Measurements from ENCODE around the gene CCNT2. TPM values are rescaled to one million over a fixed set of nuclear protein-coding genes. Genes with fewer than 3 reads are reported as not detected.

The CCNT2 gene
- total and polyA plus RNA-seq, 2 experiments from 2014 or later, result 13.1 to 41.7 TPM

- WGBS (ENCODE audit: low lambda C conversion rate, missing lambda C conversion rate), result 21% methylated on average over 3 of the region's 3 CpGs
- Histone ChIP-seq H3K79me2 (no peaks in the 10 kb centered on the region), H3K4me3 (no peak overlapping the region), H3K9me2 (replicated peaks; ENCODE audit: insufficient read depth) (no peaks in the 10 kb centered on the region), H3K9me3 (ENCODE audit: low read depth) (no peaks in the 10 kb centered on the region), H4K20me1 (ENCODE audit: insufficient read depth, poor library complexity, severe bottlenecking) (no peaks in the 10 kb centered on the region), H3K4me2 (no peak overlapping the region), H3K36me3 (replicated peaks; ENCODE audit: insufficient read depth, low read depth) (no peaks in the 10 kb centered on the region), H3K27me3 (peaks cover 15% of the 10 kb centered on the region), H3K4me1 (ENCODE audit: insufficient read depth) (no peaks in the 10 kb centered on the region), H2AFZ (no peak overlapping the region), H3K27ac (no peak overlapping the region)
- DNase-seq (ENCODE audit: low spot score), result peak; percentile 39
- TF ChIP-seq EZH2 (IDR thresholded peaks at IDR 0.05; ENCODE audit: borderline replicate concordance), result no peak
- TF ChIP-seq, protein P1, sequence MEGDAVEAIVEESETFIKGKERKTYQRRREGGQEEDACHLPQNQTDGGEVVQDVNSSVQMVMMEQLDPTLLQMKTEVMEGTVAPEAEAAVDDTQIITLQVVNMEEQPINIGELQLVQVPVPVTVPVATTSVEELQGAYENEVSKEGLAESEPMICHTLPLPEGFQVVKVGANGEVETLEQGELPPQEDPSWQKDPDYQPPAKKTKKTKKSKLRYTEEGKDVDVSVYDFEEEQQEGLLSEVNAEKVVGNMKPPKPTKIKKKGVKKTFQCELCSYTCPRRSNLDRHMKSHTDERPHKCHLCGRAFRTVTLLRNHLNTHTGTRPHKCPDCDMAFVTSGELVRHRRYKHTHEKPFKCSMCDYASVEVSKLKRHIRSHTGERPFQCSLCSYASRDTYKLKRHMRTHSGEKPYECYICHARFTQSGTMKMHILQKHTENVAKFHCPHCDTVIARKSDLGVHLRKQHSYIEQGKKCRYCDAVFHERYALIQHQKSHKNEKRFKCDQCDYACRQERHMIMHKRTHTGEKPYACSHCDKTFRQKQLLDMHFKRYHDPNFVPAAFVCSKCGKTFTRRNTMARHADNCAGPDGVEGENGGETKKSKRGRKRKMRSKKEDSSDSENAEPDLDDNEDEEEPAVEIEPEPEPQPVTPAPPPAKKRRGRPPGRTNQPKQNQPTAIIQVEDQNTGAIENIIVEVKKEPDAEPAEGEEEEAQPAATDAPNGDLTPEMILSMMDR (IDR thresholded peaks at IDR 0.05; ENCODE audit: poor library complexity), result peak; percentile 60
Measured at GRCh38 chr2:134988994-134989605, 70.5 kb downstream of the CCNT2 start.

- no peaks in the 10 kb centered on the region for H3K9me3 ChIP-seq (ENCODE audit: low read depth)
- no peaks in the 10 kb centered on the region for H3K9me2 ChIP-seq (replicated peaks; ENCODE audit: insufficient read depth)
- H3K4me1 ChIP-seq (ENCODE audit: insufficient read depth), result no peaks in the 10 kb centered on the region
- H2AFZ ChIP-seq, result no peak overlapping the region
- H3K4me3 ChIP-seq, result no peak overlapping the region
- H3K27ac ChIP-seq, result no peak overlapping the region
- TF ChIP-seq EZH2phosphoT487 (IDR thresholded peaks at IDR 0.05; ENCODE audit: low read depth, severe bottlenecking, unreplicated experiment) (no peak), EZH2 (IDR thresholded peaks at IDR 0.05; ENCODE audit: borderline replicate concordance) (no peak)
- TF ChIP-seq, protein P1 (IDR thresholded peaks at IDR 0.05; ENCODE audit: poor library complexity), result no peak
- no peak overlapping the region for H3K4me2 ChIP-seq
- 74% methylated on average over 2 of the region's 2 CpGs for WGBS (ENCODE audit: low lambda C conversion rate, missing lambda C conversion rate)
- H3K36me3 ChIP-seq (replicated peaks; ENCODE audit: insufficient read depth, low read depth), result no peaks in the 10 kb centered on the region
- no peaks in the 10 kb centered on the region for H3K79me2 ChIP-seq
- no peak for DNase-seq (ENCODE audit: low spot score)
- no peaks in the 10 kb centered on the region for H3K27me3 ChIP-seq
- no peaks in the 10 kb centered on the region for H4K20me1 ChIP-seq (ENCODE audit: insufficient read depth, poor library complexity, severe bottlenecking)
Measured at GRCh38 chr2:134999521-134999920, 80.9 kb downstream of the CCNT2 start.

GRCh38 chr2:135002836-135003235 is 84.2 kb downstream of the CCNT2 start:
- H3K9me2 ChIP-seq (replicated peaks; ENCODE audit: insufficient read depth), result no peaks in the 10 kb centered on the region
- no peaks in the 10 kb centered on the region for H3K36me3 ChIP-seq (replicated peaks; ENCODE audit: insufficient read depth, low read depth)
- H4K20me1 ChIP-seq (ENCODE audit: insufficient read depth, poor library complexity, severe bottlenecking), result no peaks in the 10 kb centered on the region
- H3K4me3 ChIP-seq, result no peak overlapping the region
- peaks cover 11% of the 10 kb centered on the region for H3K27me3 ChIP-seq
- no peak for DNase-seq (ENCODE audit: low spot score)
- no peak for TF ChIP-seq EZH2 (IDR thresholded peaks at IDR 0.05; ENCODE audit: borderline replicate concordance)
- TF ChIP-seq, protein P1 (IDR thresholded peaks at IDR 0.05; ENCODE audit: poor library complexity), result no peak
- TF ChIP-seq EZH2phosphoT487 (IDR thresholded peaks at IDR 0.05; ENCODE audit: low read depth, severe bottlenecking, unreplicated experiment), result no peak
- H3K79me2 ChIP-seq, result no peaks in the 10 kb centered on the region
- no peak overlapping the region for H2AFZ ChIP-seq
- no peak overlapping the region for H3K27ac ChIP-seq
- 84% methylated on average over 4 of the region's 4 CpGs for WGBS (ENCODE audit: low lambda C conversion rate, missing lambda C conversion rate)
- no peaks in the 10 kb centered on the region for H3K4me1 ChIP-seq (ENCODE audit: insufficient read depth)
- no peaks in the 10 kb centered on the region for H3K9me3 ChIP-seq (ENCODE audit: low read depth)
- no peak overlapping the region for H3K4me2 ChIP-seq

Data from hepatocyte (in vitro differentiated cells).